PC-9 (cell line): ENCODE data around the gene VWA3A.

ENCODE experiments used
- CTCF ChIP-seq: fragments of 200-600 bp; sonication (generic); conservative IDR thresholded peaks from 2 replicates; pipeline ENCODE4 v1.6.1; 2017; ENCODE audit warnings: mixed run types, antibody characterized with exemption, mild to moderate bottlenecking, moderate library complexity
- EZH2 ChIP-seq: fragments of 200-600 bp; sonication (generic); IDR thresholded peaks from 2 replicates; pipeline ENCODE4 v1.8.0; 2017; ENCODE audit warnings: antibody characterized with exemption, low read depth

- no peak for TF ChIP-seq CTCF
- no peak for TF ChIP-seq EZH2
These were observed 89.1 kb downstream of the VWA3A start for GRCh38 chr16:22181426-22181825.
